Gastroesophageal sphincter (tissue), 4 donors: ENCODE data around the gene PDX1. TPM values are rescaled to one million over a fixed set of nuclear protein-coding genes. Genes with fewer than 3 reads are reported as not detected.

Experiments
- ATAC-seq: fragments of 150-250 bp; one replicate; pipeline ENCODE4 v1.9.1; 2016; ENCODE audit warnings: mild to moderate bottlenecking, moderate library complexity
- H3K27ac ChIP-seq, 4 donors: fragments of 200-600 bp; sonication (generic) in 3 of 4; 1 replicate in 3 of 4; 2 replicates in 1 of 4; pipeline ENCODE4 v1.5.1; 2016 to 2019
- H3K27me3 ChIP-seq: fragments of 200-600 bp; sonication (generic); one replicate; pipeline ENCODE4 v1.5.1; 2019
- H3K36me3 ChIP-seq, 2 donors: fragments of 200-600 bp; sonication (generic); one replicate each; pipeline ENCODE4 v1.5.1; 2019; ENCODE audit warnings: control low read depth in 1 of 2
- H3K4me1 ChIP-seq, 3 donors: fragments of 200-600 bp; sonication (generic); 1 replicate in 2 of 3; 2 replicates in 1 of 3; pipeline ENCODE4 v1.5.1; 2016 to 2019; ENCODE audit warnings: control low read depth in 2 of 3
- H3K4me3 ChIP-seq, 2 donors: fragments of 200-600 bp; sonication (generic); one replicate each; pipeline ENCODE4 v1.5.1; 2019; ENCODE audit warnings: mild to moderate bottlenecking in 1 of 2, moderate library complexity in 1 of 2
- H3K9me3 ChIP-seq, 3 donors: fragments of 200-600 bp; sonication (generic); one replicate each; pipeline ENCODE4 v1.5.1; 2017 to 2019; ENCODE audit warnings: control low read depth in 2 of 3
- EP300 ChIP-seq: sonication (generic); formaldehyde crosslinking; IDR thresholded peaks from one replicate; pipeline ENCODE4 v1.6.1; 2017; ENCODE audit warnings: antibody characterized with exemption, mild to moderate bottlenecking
- POLR2A ChIP-seq, 2 donors: fragments of 450-650 bp; IDR thresholded peaks; one replicate each; pipeline ENCODE4 v1.6.1; 2017; ENCODE audit warnings: antibody characterized with exemption in 2 of 2, mild to moderate bottlenecking in 2 of 2, moderate library complexity in 1 of 2
- POLR2AphosphoS5 ChIP-seq: sonication (generic); formaldehyde crosslinking; IDR thresholded peaks from one replicate; pipeline ENCODE4 v1.6.1; 2017; ENCODE audit warnings: antibody characterized with exemption
- WGBS, 2 donors: methylation state at CpG; one replicate each; pipeline ENCODE4 v1.1.5; 2018; ENCODE audit warnings: low coverage in 1 of 2; 5-methylcytosine and 5-hydroxymethylcytosine counted together
- total RNA-seq, 4 donors: library from RNA; depleted of rRNA; stranded (reverse); fragments of >200 nt; gene quantifications; one replicate each; pipeline ENCODE4 v1.1.0, GENCODE V29; 2016
- TF ChIP-seq, protein P1 (sequence below), 4 experiments: fragments of 200-600 bp in 2 of 4; fragments of 450-650 bp in 2 of 4; sonication (generic) in 1 of 4; IDR thresholded peaks; one replicate each; pipeline ENCODE4 v1.5.1; 2017 to 2019; ENCODE audit warnings: antibody characterized with exemption in 4 of 4, mild to moderate bottlenecking in 2 of 4, moderate library complexity in 2 of 4

Gene PDX1
- total RNA-seq, 4 donors from 2014 or later, result not detected

DNA sequence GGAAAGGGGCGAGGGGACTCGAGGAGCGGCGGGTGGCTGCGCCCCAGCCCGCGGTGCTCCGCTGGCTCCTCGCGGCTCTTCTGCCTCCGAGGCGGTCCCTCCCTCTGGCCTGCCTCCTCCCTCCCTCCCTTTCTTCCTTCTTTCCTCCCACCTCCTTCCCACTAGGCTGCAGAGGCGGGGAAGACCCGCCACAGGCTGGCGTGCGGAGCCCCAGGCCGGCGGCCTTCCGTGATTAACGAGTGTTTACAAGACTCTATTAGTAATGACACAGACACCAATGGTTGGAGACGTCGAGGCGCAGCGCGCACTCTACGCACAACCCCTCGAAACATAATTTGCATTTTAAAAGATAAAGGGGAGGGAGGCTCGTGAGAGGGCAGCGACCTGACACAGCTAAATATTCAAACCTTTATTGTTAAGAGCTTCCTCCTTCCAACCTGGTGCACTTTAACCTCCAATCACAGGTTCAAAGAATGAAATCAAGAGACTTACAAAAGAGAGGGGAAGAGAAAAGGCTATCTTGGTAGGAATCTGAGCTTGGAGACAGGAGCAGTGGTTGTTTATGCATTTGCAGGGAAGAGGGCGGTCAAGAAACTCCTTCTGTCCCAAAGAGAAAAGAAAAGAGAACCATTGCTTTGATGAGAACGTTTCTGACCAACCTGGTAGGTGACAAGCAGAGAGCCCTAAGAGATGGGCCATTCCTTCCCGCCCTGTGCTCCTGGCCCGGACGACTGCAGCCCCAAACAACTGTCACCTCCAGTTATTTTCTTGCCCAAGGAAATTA is 49.5 kb downstream of the PDX1 start, which contains the start of gene CDX2:
Gene CDX2, minus strand, starts transcription at position 234 of the 784 bp plus-strand sequence. CDS start 309 bp downstream, outside the sequence.
- Histone ChIP-seq H3K27ac (no peak within 1 kb of the TSS), H3K4me1 (peaks cover 0 to 42% (median 10%) of the 10 kb centered on the region in 3 donors), H3K4me3 (no peak within 1 kb of the TSS), H3K36me3 (no peaks in the 10 kb centered on the region), H3K9me3 (no peaks in the 10 kb centered on the region), H3K27me3 (peaks cover 100% of the 10 kb centered on the region)
- WGBS, 2 donors, result 4 to 6% methylated on average over 11 to 13 of the region's 34 CpGs
- no peak for ATAC-seq
- TF ChIP-seq POLR2A (IDR thresholded peaks at IDR 0.05) (no peak), EP300 (no peak), POLR2AphosphoS5 (no peak)
- TF ChIP-seq, protein P1, sequence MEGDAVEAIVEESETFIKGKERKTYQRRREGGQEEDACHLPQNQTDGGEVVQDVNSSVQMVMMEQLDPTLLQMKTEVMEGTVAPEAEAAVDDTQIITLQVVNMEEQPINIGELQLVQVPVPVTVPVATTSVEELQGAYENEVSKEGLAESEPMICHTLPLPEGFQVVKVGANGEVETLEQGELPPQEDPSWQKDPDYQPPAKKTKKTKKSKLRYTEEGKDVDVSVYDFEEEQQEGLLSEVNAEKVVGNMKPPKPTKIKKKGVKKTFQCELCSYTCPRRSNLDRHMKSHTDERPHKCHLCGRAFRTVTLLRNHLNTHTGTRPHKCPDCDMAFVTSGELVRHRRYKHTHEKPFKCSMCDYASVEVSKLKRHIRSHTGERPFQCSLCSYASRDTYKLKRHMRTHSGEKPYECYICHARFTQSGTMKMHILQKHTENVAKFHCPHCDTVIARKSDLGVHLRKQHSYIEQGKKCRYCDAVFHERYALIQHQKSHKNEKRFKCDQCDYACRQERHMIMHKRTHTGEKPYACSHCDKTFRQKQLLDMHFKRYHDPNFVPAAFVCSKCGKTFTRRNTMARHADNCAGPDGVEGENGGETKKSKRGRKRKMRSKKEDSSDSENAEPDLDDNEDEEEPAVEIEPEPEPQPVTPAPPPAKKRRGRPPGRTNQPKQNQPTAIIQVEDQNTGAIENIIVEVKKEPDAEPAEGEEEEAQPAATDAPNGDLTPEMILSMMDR (IDR thresholded peaks at IDR 0.05), result no peak

DNA sequence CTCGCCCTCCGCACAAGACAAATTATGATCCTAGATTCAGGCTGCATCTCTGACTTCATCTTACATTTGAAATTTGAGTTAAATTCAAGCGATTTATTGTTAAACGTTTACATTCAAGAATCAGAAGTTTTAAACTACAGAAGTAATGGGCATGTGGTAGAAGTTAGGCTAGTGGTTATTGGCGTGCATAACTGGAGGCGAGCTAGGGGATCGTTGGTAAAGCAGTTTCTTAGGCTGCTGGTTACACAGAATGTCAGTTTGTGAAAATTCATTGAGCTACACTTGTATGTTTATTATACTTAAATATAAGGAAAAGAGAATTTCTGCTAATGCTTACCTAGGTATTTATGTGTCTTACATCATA is 50.0 kb downstream of the PDX1 start:
- no peak for ATAC-seq
- TF ChIP-seq POLR2A (IDR thresholded peaks at IDR 0.05), result no peak
- TF ChIP-seq POLR2AphosphoS5, result no peak
- no peak for TF ChIP-seq EP300
- TF ChIP-seq, protein P1 (IDR thresholded peaks at IDR 0.05), result no peak
- no peak overlapping the region for H3K27ac ChIP-seq
- H3K4me3 ChIP-seq, result no peak overlapping the region
- no peaks in the 10 kb centered on the region for H3K36me3 ChIP-seq
- 8 to 15% methylated on average over 6 to 7 of the region's 7 CpGs for WGBS, 2 donors
- H3K9me3 ChIP-seq, result no peaks in the 10 kb centered on the region
- peaks cover 100% of the 10 kb centered on the region for H3K27me3 ChIP-seq
- peaks cover 0 to 42% (median 10%) of the 10 kb centered on the region in 3 donors for H3K4me1 ChIP-seq

DNA sequence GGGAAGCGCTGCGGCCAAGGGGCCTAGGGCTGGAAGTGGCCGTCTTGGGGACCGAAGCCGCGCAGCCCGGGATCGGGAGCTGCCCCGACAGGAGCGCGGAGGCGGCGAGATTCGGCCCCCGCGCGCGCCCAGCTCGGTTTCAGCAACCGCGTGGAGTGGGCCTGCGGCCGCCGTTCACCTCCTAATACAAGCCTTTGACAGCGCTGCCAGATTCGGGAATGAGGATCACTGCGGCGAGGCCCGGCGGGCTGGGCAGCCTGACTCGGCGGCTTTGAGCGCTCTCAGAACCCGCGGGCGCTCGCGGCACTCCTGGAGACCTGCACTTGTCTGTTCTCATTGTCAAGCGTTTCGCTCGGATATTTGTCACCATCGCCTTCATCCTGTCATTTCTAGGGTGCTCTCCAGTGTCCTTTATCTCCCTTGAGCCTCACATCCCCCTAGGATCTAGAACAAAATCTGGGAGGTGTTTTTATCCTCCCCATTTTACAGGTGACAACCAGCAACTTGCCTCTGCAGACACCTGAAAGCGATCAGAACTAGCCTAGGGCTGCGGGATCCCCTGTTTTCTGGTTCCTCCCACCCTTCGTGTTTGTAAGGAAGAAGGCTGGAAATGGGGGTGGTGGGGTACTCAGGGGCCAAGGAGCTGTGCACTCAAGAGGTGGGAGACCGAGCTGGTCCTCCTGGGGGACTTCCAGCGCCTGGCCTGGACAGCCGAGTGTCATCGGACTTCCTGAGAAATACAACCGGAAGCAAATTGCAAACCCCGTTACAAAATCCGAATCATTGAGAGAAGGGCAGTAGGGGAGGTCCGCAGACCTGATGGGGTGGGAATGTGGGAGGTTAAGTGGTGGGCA is 50.8 kb downstream of the PDX1 start:
- Histone ChIP-seq H3K27me3 (peaks cover 100% of the 10 kb centered on the region), H3K9me3 (no peaks in the 10 kb centered on the region), H3K36me3 (no peaks in the 10 kb centered on the region), H3K27ac (no peak overlapping the region), H3K4me1 (peaks cover 0 to 47% (median 10%) of the 10 kb centered on the region in 3 donors), H3K4me3 (no peak overlapping the region)
- TF ChIP-seq, protein P1 (IDR thresholded peaks at IDR 0.05), result no peak
- TF ChIP-seq POLR2A (IDR thresholded peaks at IDR 0.05), result no peak
- TF ChIP-seq POLR2AphosphoS5, result no peak
- TF ChIP-seq EP300, result no peak
- WGBS, 2 donors, result 10 to 11% methylated on average over 7 to 14 of the region's 53 CpGs
- no peak for ATAC-seq

DNA sequence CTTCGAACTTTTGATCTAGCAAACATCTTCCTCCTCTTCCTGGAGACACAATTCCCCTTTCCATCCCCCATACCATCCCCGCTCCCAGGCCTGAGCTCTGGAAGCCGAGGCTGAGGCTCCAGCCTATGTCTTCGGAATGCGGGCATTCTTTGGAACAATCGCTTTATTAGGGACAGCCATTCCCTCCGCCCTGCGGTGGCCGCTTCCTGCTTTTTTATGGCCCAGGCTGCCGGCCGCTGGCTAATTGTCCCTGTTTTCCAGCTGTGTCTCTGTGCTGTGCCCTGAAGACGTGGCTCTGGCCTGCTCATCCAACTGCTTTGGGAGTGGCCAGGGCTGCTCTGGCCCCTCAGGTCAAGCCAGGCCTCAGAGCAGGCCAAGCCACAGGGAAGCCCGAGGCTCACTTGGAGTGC is 51.4 kb downstream of the PDX1 start:
- Histone ChIP-seq H3K9me3 (no peaks in the 10 kb centered on the region), H3K36me3 (no peaks in the 10 kb centered on the region), H3K27me3 (peaks cover 100% of the 10 kb centered on the region), H3K4me1 (peaks cover 0 to 45% (median 10%) of the 10 kb centered on the region in 3 donors), H3K27ac (no peak overlapping the region), H3K4me3 (no peak overlapping the region)
- WGBS, 2 donors, result 20 to 39% methylated on average over 2 to 11 of the region's 13 CpGs
- TF ChIP-seq POLR2A (IDR thresholded peaks at IDR 0.05), result no peak
- TF ChIP-seq, protein P1 (IDR thresholded peaks at IDR 0.05), result no peak
- TF ChIP-seq POLR2AphosphoS5, result no peak
- no peak for TF ChIP-seq EP300
- no peak for ATAC-seq
